ENCODE measurements around the gene LIX1L.

Gene LIX1L

GRCh38 chr1:145897969-145898368 lies 59.8 kb downstream of the LIX1L start:
- no peak for DNase-seq (ENCODE audit: low read depth, low spot score)
- Histone ChIP-seq H3K9ac (ENCODE audit: insufficient read length, low read depth) (no peak overlapping the region), H3K27me3 (ENCODE audit: insufficient read depth, insufficient read length) (no peaks in the 10 kb centered on the region), H3K4me1 (ENCODE audit: insufficient read depth, insufficient read length) (peaks cover 6% of the 10 kb centered on the region), H3K9me3 (ENCODE audit: insufficient read depth, low read length) (no peaks in the 10 kb centered on the region), H3K4me3 (ENCODE audit: insufficient read length, low read depth) (no peak overlapping the region), H3K36me3 (ENCODE audit: insufficient read depth, insufficient read length, low read length) (no peaks in the 10 kb centered on the region)
- TF ChIP-seq YY1 (IDR thresholded peaks at IDR 0.05; ENCODE audit: insufficient read depth, insufficient read length) (no peak), ZNF274 (IDR thresholded peaks at IDR 0.05; ENCODE audit: low read depth, low read length) (no peak), SUZ12 (IDR thresholded peaks at IDR 0.05; ENCODE audit: extremely low read depth, insufficient read depth, insufficient read length) (no peak)

DNA sequence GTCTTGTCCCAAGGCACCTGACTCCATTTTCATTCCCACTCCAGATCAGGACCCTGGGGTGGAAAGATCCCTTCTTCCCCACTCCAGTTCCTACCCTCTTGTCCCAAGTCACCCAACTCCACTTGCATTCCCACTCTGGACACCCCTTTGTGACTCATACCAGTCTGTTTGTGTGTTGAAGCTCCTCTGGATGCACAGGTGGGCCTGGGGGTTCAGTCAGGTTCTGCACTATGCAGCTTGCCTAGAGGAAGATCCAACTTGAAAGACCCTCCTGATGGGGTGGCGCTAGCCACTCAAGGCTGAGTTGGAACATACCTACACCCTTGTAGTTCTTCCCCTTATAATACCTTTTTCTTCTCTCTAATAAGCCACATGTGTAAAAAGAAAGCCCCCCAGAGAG lies 62.3 kb downstream of the LIX1L start:
- no peaks in the 10 kb centered on the region for H3K36me3 ChIP-seq (ENCODE audit: insufficient read depth, insufficient read length, low read length)
- peaks cover 6% of the 10 kb centered on the region for H3K4me1 ChIP-seq (ENCODE audit: insufficient read depth, insufficient read length)
- no peak overlapping the region for H3K9ac ChIP-seq (ENCODE audit: insufficient read length, low read depth)
- H3K9me3 ChIP-seq (ENCODE audit: insufficient read depth, low read length): no peaks in the 10 kb centered on the region
- DNase-seq (ENCODE audit: low read depth, low spot score): no peak
- H3K27me3 ChIP-seq (ENCODE audit: insufficient read depth, insufficient read length): no peaks in the 10 kb centered on the region
- H3K4me3 ChIP-seq (ENCODE audit: insufficient read length, low read depth): no peak overlapping the region
- no peak for TF ChIP-seq SUZ12 (IDR thresholded peaks at IDR 0.05; ENCODE audit: extremely low read depth, insufficient read depth, insufficient read length)
- no peak for TF ChIP-seq YY1 (IDR thresholded peaks at IDR 0.05; ENCODE audit: insufficient read depth, insufficient read length)
- no peak for TF ChIP-seq ZNF274 (IDR thresholded peaks at IDR 0.05; ENCODE audit: low read depth, low read length)

DNA sequence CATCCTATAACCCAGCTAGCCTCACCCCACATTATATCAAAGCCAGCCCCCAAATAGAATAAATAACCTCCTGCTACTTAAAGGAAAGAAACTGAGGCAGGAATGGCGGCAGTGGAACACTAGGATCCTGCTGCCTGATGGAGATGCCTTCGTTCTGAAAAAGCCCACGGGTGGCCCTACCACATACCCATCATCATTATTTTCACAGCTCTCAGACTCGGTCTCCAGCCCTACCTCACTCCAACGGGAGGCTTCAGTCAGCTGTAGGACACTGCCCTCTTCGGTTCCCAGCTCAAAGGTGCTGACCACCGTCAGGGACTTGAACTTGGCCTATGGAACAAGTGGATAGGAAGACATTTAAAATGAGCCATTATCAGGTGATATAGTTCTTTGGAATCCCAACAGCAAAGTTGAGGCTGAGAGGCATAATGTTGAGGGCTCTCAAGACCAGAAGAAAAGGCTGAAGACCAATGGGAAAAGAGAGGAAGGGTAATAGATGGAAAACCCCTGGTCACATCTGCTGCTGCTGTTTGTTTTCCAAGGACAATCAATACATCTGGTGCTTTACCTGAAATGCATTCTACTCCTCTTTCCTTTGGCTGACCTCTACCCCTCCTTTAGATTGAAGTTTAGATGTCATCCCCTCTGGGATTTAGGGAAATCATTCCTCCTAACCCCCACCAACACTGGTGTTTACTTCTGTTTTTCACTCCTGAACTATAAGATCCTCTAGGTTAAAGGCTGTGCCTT lies 64.3 kb downstream of the LIX1L start:
- no peak overlapping the region for H3K9ac ChIP-seq (ENCODE audit: insufficient read length, low read depth)
- H3K36me3 ChIP-seq (ENCODE audit: insufficient read depth, insufficient read length, low read length): no peaks in the 10 kb centered on the region
- no peaks in the 10 kb centered on the region for H3K9me3 ChIP-seq (ENCODE audit: insufficient read depth, low read length)
- TF ChIP-seq SUZ12 (IDR thresholded peaks at IDR 0.05; ENCODE audit: extremely low read depth, insufficient read depth, insufficient read length) (no peak), YY1 (IDR thresholded peaks at IDR 0.05; ENCODE audit: insufficient read depth, insufficient read length) (no peak), ZNF274 (IDR thresholded peaks at IDR 0.05; ENCODE audit: low read depth, low read length) (no peak)
- DNase-seq (ENCODE audit: low read depth, low spot score): no peak
- H3K27me3 ChIP-seq (ENCODE audit: insufficient read depth, insufficient read length): no peaks in the 10 kb centered on the region
- no peaks in the 10 kb centered on the region for H3K4me1 ChIP-seq (ENCODE audit: insufficient read depth, insufficient read length)
- no peak overlapping the region for H3K4me3 ChIP-seq (ENCODE audit: insufficient read length, low read depth)

DNA sequence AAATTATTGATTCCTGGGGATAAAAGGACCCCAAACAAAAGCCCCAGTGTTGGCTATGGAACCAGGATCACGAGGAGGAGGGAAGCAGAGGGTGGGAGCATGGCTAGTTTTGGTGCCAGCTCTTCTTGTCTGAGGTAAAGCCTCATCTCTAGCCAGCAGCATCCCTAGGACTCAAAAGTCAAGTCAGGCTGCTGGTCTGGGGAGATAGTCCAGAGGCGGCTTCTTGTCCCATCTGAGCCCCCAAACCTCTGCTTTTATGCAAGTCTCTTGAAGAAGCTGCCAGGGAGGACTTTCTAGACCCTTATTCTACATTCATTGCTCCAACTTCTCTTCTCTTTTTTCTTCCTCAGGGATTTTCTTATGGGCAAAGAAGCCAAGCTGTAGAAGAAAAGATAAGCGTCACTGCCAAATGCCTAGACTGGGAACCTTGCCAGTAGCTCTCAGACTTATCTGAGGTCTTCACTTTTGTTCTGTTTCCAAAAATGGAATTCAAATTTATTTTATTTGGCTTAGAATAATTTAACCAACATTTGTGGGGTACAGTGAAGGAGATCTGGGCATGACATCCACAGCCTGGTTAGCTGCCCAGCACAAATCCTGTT lies 65.2 kb downstream of the LIX1L start:
- no peaks in the 10 kb centered on the region for H3K4me1 ChIP-seq (ENCODE audit: insufficient read depth, insufficient read length)
- no peaks in the 10 kb centered on the region for H3K36me3 ChIP-seq (ENCODE audit: insufficient read depth, insufficient read length, low read length)
- TF ChIP-seq SUZ12 (IDR thresholded peaks at IDR 0.05; ENCODE audit: extremely low read depth, insufficient read depth, insufficient read length) (no peak), YY1 (IDR thresholded peaks at IDR 0.05; ENCODE audit: insufficient read depth, insufficient read length) (no peak), ZNF274 (IDR thresholded peaks at IDR 0.05; ENCODE audit: low read depth, low read length) (no peak)
- no peaks in the 10 kb centered on the region for H3K27me3 ChIP-seq (ENCODE audit: insufficient read depth, insufficient read length)
- no peaks in the 10 kb centered on the region for H3K9me3 ChIP-seq (ENCODE audit: insufficient read depth, low read length)
- no peak overlapping the region for H3K4me3 ChIP-seq (ENCODE audit: insufficient read length, low read depth)
- H3K9ac ChIP-seq (ENCODE audit: insufficient read length, low read depth): peak overlapping the region; percentile 45
- DNase-seq (ENCODE audit: low read depth, low spot score): no peak

GRCh38 chr1:145891587-145892485 lies 66.0 kb downstream of the LIX1L start:
- Histone ChIP-seq H3K4me3 (ENCODE audit: insufficient read length, low read depth) (no peak overlapping the region), H3K36me3 (ENCODE audit: insufficient read depth, insufficient read length, low read length) (no peaks in the 10 kb centered on the region), H3K9ac (ENCODE audit: insufficient read length, low read depth) (peak overlapping the region; percentile 45), H3K9me3 (ENCODE audit: insufficient read depth, low read length) (no peaks in the 10 kb centered on the region), H3K27me3 (ENCODE audit: insufficient read depth, insufficient read length) (no peaks in the 10 kb centered on the region), H3K4me1 (ENCODE audit: insufficient read depth, insufficient read length) (peaks cover 1% of the 10 kb centered on the region)
- TF ChIP-seq ZNF274 (IDR thresholded peaks at IDR 0.05; ENCODE audit: low read depth, low read length) (no peak), YY1 (IDR thresholded peaks at IDR 0.05; ENCODE audit: insufficient read depth, insufficient read length) (no peak), SUZ12 (IDR thresholded peaks at IDR 0.05; ENCODE audit: extremely low read depth, insufficient read depth, insufficient read length) (no peak)
- peak; percentile 99 for DNase-seq (ENCODE audit: low read depth, low spot score)

DNA sequence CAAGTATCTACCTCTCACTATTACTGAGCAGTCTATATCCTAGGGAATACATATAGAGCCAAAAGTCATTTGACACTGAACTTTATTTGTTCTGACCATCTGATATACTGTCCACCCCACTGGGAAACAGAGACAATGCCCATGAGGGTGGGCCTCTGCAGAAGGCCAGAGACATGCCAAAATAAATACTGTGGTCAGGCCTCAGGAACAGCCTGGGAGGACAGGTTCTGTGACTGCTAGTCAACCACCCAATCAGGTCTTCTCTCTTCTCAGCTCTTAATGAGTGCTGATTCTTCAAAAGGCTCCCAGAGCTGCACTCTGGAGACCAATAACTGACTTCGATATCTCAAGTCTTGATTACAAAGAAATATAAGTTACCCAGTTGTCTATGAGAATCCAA lies 66.7 kb downstream of the LIX1L start:
- Histone ChIP-seq H3K4me3 (ENCODE audit: insufficient read length, low read depth) (no peak overlapping the region), H3K4me1 (ENCODE audit: insufficient read depth, insufficient read length) (peaks cover 1% of the 10 kb centered on the region), H3K9ac (ENCODE audit: insufficient read length, low read depth) (no peak overlapping the region), H3K27me3 (ENCODE audit: insufficient read depth, insufficient read length) (no peaks in the 10 kb centered on the region), H3K36me3 (ENCODE audit: insufficient read depth, insufficient read length, low read length) (no peaks in the 10 kb centered on the region), H3K9me3 (ENCODE audit: insufficient read depth, low read length) (no peaks in the 10 kb centered on the region)
- DNase-seq (ENCODE audit: low read depth, low spot score): no peak
- no peak for TF ChIP-seq YY1 (IDR thresholded peaks at IDR 0.05; ENCODE audit: insufficient read depth, insufficient read length)
- no peak for TF ChIP-seq ZNF274 (IDR thresholded peaks at IDR 0.05; ENCODE audit: low read depth, low read length)
- TF ChIP-seq SUZ12 (IDR thresholded peaks at IDR 0.05; ENCODE audit: extremely low read depth, insufficient read depth, insufficient read length): no peak

- H3K4me3 ChIP-seq (ENCODE audit: insufficient read length, low read depth): no peak overlapping the region
- H3K36me3 ChIP-seq (ENCODE audit: insufficient read depth, insufficient read length, low read length): no peaks in the 10 kb centered on the region
- no peak overlapping the region for H3K9ac ChIP-seq (ENCODE audit: insufficient read length, low read depth)
- H3K27me3 ChIP-seq (ENCODE audit: insufficient read depth, insufficient read length): peaks cover 9% of the 10 kb centered on the region
- TF ChIP-seq YY1 (IDR thresholded peaks at IDR 0.05; ENCODE audit: insufficient read depth, insufficient read length) (no peak), SUZ12 (IDR thresholded peaks at IDR 0.05; ENCODE audit: extremely low read depth, insufficient read depth, insufficient read length) (no peak)
- DNase-seq (ENCODE audit: low read depth, low spot score): no peak
- H3K9me3 ChIP-seq (ENCODE audit: insufficient read depth, low read length): no peaks in the 10 kb centered on the region
- peaks cover 6% of the 10 kb centered on the region for H3K4me1 ChIP-seq (ENCODE audit: insufficient read depth, insufficient read length)
Observed at GRCh38 chr1:145889722-145890121, 68.1 kb downstream of the LIX1L start.

Data from NT2/D1 (cell line).